T-helper 1 cell treated with Interleukin-12 subunit alpha and Interleukin-12 subunit beta and Interleukin-4 antibody, amounts not matched to agents 30 ng/mL and 1 ng/mL, for 36 hours (primary cell): ENCODE results near the gene SAP30L. TPM values are rescaled to one million over a fixed set of nuclear protein-coding genes. Genes with fewer than 3 reads are reported as not detected.

Experiments used
- intact Hi-C: fragments of 100-400 bp; cut with micrococcal nuclease; formaldehyde crosslinking; loops from one replicate; pipeline ENCODE4 v1.15.1; 2024
- total RNA-seq: library from RNA; stranded (reverse); gene quantifications from 2 replicates; pipeline ENCODE4 v1.2.3, GENCODE V29; 2022

The SAP30L gene
- total RNA-seq, 1 donor from 2014 or later, result 44.1 TPM

DNA sequence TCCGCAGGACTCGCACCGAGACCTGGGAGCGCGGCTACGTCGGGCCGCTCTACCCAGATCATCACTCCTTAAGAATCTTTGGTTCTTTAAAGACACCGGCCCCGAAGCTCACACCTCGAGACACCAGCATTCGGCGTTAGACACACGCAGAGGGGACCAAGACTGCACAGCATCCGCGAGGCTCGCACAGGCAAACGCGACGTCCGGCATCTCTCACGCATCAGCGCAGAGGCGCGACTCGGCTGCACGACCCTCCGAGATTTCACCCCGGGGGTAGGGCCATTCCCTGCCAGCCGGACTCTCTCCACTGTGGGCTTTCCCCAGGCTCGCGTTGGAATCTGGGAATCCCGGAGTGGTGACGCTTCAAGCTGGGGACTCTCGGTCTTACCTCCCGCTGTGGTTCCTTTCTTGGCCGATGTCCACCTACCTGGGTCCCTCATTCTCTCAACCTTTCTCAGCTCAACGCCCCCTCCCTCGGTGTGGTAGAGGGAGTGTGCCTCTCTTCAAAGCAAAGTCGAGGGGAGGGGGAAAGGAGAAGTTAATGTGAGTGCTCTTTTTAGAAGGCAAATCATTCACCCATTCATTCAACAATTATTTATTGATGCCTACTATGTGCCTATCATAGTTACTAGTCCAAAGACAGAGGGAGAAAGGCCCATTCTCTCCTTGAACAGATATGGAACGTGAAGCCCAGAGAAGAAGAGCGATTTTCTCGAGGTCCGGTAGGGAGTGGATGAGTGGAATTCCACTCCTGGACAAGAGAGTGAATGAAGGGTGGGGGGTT, 33.6 kb downstream of the SAP30L start:
- intact Hi-C loops, result no loop called here

DNA sequence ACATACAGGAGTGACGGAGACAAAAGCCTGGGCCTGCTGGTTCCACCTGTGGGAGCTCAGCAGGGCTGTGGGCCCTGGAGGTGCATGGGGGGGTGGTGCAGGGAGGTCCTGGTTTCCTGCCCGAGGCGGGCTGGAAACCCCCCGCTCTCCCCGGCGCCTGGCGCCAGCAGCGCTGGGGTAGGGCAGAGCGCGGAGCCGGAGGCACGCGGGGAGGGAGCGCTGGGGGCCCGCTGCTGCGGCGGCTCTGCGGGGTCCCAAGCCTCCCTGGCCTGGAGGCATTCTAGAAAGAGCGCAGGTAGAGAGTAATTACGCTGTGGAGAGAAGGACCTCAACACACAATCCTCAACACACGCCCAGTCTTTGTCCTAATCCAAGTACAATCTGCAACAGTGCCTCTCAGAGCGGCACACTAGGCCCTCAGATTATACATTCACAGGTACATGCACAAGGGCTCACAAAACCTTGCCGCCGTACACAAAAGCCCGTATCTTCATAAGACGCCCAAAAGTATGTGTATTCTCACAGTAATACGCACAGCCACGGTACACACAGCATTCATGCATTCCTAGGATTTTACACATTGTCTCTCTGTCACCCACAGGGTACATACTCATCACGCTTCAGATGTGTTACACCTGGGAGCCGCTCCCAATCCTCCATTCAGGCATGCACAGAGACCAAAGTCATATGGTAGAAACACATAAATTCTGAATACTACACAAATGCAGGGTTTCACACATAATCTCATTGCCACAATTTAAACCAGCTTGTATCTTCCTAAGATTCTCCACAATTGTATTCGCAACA, 34.4 kb downstream of the SAP30L start:
- intact Hi-C loops, result loop anchor here (5.0 kb wide), 1 partner anchor 1247 kb away; no protein-coding TSS in a partner anchor

DNA sequence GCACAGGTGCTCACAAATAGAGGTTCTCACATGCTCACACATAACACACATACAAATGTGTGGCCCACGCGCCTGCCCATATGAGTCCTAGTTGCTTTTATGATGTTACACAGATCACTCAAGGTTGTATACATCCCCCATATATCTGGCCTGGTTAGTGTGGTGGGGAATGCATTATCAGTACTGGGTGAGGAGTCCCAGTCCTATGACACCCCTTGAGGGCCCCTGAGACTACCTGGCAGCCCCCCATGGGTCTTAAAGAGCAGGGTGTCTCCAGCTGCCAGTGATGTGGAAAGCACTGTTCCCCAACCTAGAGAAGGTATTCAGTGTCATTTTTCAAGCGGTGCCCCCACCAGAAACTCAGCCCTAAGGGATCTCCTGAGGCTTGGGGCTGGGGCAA, 35.0 kb downstream of the SAP30L start:
- intact Hi-C loops, result loop anchor here (5.0 kb wide), 1 partner anchor 1246 kb away; no protein-coding TSS in a partner anchor

DNA sequence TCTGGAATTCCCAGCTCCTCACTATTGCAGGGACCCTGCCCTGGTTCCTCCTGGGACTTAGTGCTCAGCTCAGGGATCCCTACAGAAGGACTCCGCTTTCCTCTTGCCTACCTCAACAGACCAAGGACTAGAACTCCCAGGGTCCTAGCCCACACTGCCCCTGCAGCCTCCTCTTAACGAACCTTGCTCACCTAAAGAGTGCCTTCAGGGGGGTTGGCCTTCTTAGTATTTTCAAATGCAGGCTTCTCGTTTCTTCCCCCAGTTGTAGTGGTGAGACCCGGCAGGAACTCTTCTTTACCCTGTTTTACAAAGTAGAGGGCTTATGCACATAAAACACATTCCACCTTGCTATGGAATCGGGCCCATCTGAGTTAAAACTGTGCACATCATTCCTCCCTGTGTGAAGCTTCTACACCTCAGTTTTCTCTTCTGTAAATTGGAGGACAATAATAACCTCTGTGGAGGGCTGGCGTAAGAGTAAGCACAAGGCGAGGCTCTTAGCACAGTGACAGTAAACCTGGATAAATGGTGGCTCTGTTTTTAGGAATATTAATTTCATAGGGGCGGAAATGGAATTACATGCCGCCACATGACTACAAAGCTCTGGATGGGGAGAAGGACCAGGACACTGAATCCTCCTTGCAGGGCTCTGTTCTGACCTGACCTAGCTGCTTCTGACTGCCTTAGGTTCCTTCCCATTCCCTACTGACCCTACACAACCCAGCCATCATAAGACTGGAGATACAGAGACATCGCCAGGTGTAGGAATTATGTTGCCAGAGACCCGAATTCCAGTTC, 36.0 kb downstream of the SAP30L start:
- intact Hi-C loops, result loop anchor here (1.0 to 5.0 kb wide), 2 partner anchors 7 to 1246 kb away; no protein-coding TSS in a partner anchor

DNA sequence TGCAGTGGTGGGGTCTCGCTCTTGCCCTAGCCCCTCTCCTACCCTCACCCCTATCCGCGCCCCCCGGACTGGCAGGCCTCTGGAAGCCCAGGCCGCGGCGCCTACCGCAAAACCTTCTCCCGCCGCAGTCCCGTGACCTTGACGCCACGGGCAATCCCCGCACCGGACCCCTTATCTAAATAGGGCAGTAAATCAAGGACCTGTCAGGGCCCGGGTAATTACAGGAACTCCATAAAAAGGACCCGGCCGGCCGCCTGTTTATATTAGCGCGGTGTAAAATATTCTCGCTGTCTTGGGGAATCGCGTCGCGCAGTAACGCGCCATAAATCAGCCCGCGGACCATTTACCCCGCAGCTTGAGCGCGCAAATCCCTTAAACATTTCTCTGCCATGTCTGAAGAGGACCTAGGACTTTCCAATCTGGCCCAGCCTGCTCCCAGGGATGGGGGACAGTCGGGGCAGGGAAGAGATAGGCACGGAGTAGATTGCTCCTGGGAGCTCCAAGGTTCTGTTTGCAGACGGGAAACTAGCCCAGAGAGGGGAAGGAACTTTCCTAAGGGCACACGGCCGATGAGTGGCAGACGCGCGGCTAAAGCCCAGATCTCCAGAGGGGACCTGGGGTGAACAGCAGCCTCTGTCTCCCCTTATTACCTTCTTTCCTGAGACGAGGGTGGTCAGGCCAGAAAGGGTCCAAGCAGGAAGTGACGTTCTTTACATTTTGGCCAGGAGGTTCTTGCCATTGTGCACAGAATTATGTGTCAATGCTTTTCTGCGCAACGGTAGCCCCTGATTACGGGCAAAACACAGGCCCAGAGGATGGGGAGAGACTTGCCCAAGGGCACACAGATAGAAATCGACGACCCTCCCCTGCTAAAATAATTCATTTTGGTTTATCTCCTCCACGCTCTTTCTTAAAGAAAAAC, 37.0 kb downstream of the SAP30L start:
- intact Hi-C loops, result loop anchor here (1.0 to 5.0 kb wide), 2 partner anchors 8 to 1245 kb away; no protein-coding TSS in a partner anchor

DNA sequence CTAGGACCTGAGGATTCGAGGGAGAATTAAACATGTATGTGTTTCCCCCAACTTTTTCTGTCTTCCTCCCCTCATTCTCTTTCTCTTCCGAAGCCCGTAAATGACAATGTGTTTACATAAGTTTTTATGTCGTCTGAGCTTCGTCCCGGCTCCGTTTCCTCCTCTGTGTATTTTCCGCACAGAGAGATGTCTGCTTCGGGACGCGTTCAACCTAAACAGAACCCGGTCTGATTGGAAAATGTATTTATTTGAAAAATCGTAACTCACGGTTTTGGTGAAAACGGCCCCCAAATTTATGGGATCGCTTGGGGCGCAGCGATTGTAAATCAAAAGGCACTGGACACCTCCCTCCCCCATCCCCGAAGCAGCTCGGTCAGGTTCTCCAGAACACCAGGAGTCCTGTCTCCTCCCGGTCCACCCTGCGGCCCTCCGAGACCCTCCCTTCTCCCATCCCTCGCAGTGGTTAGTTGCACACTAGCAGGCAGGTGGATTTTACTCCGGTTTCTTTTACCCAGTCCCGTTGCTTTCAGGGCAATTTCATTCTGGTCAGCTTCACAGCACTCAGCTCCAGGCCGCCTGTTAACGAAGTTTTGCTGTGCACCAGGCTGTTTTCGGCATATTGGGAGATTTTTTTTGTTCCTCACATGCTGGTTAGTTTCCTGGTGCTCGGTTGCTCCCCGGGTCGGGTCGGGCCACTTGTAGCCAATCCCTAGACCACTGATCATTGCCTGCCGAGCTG, 38.0 kb downstream of the SAP30L start:
- intact Hi-C loops, result loop anchor here (5.0 kb wide), 1 partner anchor 1243 kb away; no protein-coding TSS in a partner anchor

DNA sequence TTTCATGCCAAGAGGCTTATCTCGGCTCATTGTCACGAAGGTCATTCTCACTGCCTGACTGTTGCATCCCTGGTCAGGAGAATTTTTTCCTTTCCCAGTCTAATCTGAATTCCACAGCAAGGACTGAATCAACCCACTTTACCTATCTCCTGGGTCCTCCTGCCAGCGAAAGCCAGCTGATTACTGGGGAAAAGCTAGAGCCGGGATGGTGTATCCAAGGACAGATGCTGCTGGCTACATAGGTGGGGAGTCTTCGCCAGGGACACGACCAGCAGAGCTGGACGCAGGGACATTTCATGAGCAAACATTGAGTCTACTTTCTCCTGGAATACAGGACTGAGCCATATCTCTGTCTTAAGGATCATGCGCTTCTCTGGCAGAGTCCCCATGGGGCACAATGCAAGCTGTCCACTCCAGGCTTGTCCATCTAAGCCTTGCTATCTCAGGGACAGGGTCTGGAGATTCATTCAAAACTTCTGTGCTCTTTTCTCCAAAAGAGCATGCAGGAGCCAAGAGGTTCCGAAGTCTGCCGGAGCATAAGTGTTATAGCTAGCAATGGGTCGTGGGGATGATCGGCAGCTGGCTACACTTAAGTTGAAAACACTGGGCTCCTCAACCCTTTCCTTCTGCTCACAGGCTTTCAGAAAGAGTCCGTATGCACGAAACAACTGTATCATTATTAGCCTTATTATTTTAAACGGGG, 38.7 kb downstream of the SAP30L start:
- intact Hi-C loops, result loop anchor here (5.0 kb wide), 1 partner anchor 1243 kb away; no protein-coding TSS in a partner anchor

DNA sequence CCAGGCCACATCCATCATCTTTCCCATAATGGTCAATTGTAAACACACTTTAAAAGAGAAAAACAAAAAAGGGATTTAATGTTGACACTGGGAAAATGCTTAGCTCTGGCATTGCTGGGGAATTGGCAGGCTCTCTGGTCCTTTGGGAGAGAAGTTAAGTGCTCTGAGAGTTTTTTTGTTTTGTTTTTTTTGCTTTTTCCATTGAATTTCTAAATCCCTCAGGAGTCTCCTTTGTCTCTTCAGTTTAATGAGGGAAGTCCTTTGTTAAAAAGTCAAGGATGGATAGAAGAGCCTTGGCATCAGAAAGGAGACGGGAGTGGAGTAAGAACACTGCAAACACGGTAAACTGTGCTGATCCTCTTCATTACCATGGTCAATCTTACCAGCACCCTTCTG, 39.3 kb downstream of the SAP30L start:
- intact Hi-C loops, result no loop called here

DNA sequence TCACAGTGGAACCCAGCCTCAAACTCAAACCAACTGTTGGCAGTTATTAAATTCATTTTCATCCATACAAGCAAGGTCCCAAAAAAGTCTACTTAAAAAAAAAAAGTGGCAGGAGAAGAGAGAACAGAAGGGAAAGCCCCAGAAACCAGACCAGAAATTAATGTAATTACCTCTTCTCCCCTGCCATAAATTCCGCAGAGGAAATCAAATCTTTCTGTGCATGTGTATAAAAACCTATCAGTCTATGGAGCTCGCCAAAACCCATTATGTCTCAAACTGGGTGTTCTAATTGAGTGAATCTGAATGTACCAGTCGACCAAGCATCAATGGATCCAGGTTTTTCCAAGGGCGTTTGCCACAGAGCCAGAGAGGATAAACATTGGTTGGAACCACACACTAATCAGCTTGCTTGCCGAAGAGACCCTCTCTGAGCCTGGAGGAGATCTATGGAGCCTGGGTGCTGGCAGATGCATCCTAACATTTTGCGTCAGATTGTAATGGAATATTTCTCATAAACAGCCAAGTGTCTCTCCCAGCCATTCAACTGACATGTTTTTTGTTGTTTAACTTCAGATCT, 40.1 kb downstream of the SAP30L start:
- intact Hi-C loops, result no loop called here

DNA sequence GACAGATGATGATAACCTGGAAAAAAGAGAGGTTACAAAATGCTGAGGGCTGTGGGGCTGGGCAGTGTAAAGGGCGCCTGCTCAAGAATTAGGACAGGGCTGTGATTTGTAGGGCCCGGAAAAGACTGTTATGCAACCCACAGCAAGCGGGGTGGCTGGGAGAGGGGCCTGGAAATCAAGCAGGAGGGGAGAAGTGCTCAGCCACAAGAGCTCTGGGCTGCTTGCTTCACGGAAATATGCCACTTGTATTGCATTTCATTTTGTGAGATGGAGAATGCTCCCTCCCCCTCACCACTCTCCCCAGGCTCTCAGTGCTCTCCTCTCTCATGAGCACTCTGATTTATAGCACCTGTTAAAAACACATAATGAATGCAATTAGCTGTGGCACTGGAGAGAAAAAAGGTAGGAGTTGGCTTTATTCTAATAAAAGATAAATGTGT, 40.6 kb downstream of the SAP30L start:
- intact Hi-C loops, result no loop called here

DNA sequence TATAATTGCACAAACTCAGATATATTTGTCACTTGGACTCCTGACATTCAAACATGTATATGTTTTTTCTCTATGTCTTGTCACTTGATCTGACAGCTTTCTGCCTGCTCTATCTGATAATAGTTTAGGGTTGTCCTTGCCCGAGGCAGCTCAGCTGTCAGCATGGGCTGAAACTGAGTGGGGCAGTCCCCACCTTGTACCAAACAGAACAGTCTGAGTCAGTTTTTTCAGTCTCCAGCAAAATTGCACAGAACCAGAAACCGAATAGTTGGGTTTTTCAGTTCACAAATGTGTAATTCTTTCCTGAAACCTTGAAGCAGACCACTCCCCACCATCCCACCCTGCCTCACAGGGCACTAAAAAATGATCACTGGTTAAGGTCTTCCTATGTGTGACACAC, 41.7 kb downstream of the SAP30L start:
- intact Hi-C loops, result no loop called here

DNA sequence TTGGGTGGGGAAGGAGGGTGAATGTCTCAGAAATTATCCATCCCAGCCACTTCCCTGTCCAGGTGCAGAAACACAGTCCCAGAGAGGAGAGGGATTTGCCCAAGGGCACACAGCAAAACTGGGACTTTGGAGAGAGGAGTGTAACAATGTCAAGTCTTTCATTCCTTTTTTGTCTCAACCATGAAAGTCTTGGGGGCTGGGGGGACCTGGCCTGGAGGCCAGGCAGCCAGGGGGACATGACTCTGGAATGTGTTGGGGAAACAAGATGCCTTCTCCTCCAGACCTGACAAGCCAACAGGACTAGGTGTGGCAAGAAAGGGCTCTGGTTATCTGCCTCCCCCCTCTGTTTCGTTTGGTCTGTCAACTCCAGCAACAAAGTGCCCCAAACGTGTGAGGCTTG, 46.1 kb downstream of the SAP30L start:
- intact Hi-C loops, result no loop called here

DNA sequence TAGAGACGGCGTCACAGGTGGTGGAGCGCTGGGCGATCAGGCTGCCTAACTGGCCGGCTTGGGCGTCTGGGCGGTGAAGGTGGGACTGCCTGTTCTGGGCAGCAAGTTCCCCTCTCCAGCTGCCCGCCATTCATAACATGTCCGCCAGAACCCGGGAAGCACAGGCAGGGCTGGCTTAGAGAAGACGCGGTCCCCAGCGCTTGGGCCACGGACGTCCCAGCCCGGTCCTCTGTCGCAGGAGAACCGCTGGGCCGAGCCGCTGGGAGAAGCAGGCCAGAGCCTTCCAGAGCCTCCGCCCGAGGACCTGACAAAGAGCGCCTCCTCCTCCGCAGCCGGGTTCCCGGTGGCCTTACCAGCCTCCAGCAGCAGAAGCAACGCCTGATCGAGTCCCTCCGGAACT, 47.5 kb downstream of the SAP30L start:
- intact Hi-C loops, result no loop called here

DNA sequence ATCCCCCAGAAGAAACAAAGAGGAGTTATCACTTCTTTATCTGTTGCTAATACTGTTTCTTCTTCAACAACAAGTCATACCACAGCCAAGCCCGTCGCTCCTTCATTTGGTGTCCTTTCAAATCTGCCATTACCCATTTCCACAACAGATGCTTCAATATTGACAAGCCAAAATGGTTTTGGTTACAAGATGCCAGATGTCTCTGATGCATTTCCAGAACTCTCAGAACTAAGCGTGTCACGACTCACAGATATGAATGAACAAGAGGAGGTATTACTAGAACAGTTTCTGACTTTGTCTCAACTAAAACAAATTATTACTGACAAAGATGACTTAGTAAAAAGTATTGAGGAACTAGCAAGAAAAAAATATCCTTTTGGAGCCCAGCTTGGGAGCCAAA, 48.2 kb downstream of the SAP30L start:
- intact Hi-C loops, result no loop called here

DNA sequence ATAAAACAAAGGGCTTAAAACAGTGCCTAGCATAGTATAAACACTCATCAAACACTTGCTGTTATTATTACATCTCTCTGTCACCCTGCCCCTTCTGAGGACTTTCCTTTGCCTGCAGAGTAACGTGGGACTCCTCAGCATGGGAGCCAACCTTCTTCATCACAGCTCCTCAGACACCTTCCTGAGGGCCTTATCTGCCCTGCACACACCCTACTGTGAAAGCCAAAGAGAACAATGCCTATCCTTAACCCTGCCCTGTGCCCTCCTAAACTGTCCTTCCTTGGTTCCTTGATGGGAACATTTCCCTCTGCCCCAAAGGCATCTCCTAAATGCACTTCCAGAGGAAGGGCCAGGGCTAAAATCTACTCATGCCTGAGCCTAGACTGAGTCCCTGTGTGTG, 52.8 kb downstream of the SAP30L start:
- intact Hi-C loops, result no loop called here

DNA sequence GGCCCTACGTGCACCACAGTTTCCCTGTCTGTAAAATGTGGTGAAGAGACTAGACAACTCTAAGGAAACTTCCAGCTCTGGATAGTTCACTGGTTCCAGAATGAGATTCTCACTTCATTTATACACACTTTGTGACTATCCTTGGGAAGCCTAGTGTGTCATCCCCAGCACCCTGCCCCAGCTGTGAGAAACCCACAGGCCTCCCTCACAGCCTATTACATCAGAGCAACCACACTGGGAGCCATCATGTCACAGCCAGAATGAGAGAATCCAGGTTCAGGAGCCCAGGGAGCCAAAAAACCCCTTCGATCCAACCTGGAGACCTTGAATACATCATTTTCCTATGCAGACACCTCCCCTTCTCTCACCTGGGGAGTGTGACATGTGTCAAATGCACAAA, 53.2 kb downstream of the SAP30L start:
- intact Hi-C loops, result no loop called here

DNA sequence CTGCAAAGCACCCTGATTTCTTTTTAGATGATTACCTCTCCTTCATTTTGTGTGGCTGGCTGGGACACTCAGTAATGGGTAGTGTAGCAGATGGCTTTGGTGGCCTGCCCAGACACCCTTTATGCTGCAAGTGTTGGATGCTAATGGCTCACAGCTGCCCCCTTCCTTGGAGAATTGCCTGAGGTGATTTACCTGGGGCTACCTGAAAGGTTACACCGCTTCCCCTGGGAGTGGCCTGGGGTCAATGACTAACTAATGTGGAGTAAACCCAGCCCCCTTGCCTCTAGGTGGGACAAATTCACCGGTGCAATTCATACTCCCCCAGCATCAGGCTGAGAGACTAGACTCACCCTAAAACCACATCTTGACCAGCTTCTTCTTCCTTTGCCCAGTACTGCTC, 55.8 kb downstream of the SAP30L start:
- intact Hi-C loops, result no loop called here

DNA sequence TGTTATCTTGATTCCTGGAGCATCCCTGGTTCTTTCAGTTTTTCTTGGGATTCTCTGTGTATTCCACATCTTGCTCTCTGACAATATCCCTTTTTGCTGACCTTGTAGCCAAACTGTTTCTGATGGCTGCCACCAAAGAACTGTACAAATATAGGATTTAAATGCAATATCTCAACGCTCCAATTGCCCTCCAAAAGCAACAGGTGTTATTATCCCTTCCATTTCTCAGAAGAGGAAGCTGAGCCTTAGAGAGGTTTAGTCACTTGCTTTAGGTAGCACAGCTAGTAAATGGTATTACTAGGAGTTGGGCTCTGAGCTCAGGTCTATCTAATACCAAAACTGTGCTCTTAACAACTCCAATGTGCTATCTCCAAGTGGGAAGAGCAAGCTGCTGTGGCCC, 56.4 kb downstream of the SAP30L start:
- intact Hi-C loops, result no loop called here

DNA sequence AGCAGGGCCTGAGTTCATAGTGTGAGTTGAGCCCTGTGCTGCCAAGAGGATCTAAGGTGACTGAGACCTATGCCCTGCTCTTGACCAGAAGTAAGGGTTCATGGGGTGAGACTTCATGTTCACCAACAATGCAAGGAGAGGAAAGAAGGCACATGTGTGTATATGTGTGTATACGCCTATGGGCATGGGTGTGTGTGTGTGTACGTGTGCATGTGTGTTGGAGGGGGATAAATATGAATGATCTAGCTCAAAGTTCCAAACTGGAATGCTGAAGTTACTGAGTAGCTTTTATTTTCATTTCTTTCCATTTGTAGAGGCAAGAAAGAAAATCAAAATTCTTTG, 57.9 kb downstream of the SAP30L start:
- intact Hi-C loops, result no loop called here
